Neuronal stem cell (in vitro differentiated cells): ENCODE results near the gene C1orf116.

Experiments used
- DNase-seq: peaks from one replicate; pipeline ENCODE4 v3.0.0-alpha.2; 2013; ENCODE audit warnings: low spot score
- H2AFZ ChIP-seq: one replicate; pipeline ENCODE4 v1.6.1; 2013; ENCODE audit warnings: mild to moderate bottlenecking, low read length, inconsistent platforms
- H2AK5ac ChIP-seq: 2 replicates; pipeline ENCODE4 v1.6.1; 2013; ENCODE audit warnings: low read depth, mild to moderate bottlenecking, inconsistent platforms, low read length, moderate library complexity, mixed read lengths
- H2BK120ac ChIP-seq: 2 replicates; pipeline ENCODE4 v1.6.1; 2013; ENCODE audit warnings: low read depth, mild to moderate bottlenecking, inconsistent platforms, low read length, moderate library complexity, mixed read lengths
- H2BK12ac ChIP-seq: one replicate; pipeline ENCODE4 v1.6.1; 2013; ENCODE audit warnings: low read length, inconsistent platforms
- H2BK15ac ChIP-seq: 2 replicates; pipeline ENCODE4 v1.6.1; 2013; ENCODE audit warnings: mild to moderate bottlenecking, low read length, inconsistent platforms, mixed read lengths
- H2BK5ac ChIP-seq: one replicate; pipeline ENCODE4 v1.6.1; 2013; ENCODE audit warnings: inconsistent platforms, mild to moderate bottlenecking, low read length, moderate library complexity
- H3K14ac ChIP-seq: one replicate; pipeline ENCODE4 v1.6.1; 2013; ENCODE audit warnings: low read length, inconsistent platforms
- H3K18ac ChIP-seq: 2 replicates; pipeline ENCODE4 v1.6.1; 2013; ENCODE audit warnings: low read length, inconsistent platforms
- H3K23ac ChIP-seq: 2 replicates; pipeline ENCODE4 v1.6.1; 2013; ENCODE audit warnings: low read depth, mild to moderate bottlenecking, mixed read lengths, low read length, inconsistent platforms; ENCODE audit not compliant: poor library complexity
- H3K27ac ChIP-seq: replicated peaks from 3 replicates; pipeline ENCODE4 v1.5.1; 2013; ENCODE audit warnings: low read length, inconsistent platforms
- H3K27me3 ChIP-seq, 3 experiments: 2 replicates each; pipeline ENCODE4 v1.6.1; 2013; ENCODE audit warnings: low read length in 3 of 3, mild to moderate bottlenecking in 2 of 3, inconsistent platforms in 1 of 3, low read depth in 1 of 3, mixed read lengths in 1 of 3, moderate library complexity in 1 of 3; ENCODE audit not compliant: control insufficient read depth in 3 of 3, insufficient read depth in 3 of 3
- H3K36me3 ChIP-seq, 2 donors: replicated peaks in 1 of 2; 2 replicates each; pipeline ENCODE4 v1.6.1; 2013; ENCODE audit warnings: low read length in 2 of 2; ENCODE audit not compliant: control insufficient read depth in 2 of 2, insufficient read depth in 2 of 2
- H3K4ac ChIP-seq: 2 replicates; pipeline ENCODE4 v1.6.1; 2013; ENCODE audit warnings: inconsistent platforms, mild to moderate bottlenecking, low read length, moderate library complexity
- H3K4me1 ChIP-seq, 2 donors: 1 replicate in 1 of 2; 2 replicates in 1 of 2; pipeline ENCODE4 v1.6.1; 2013; ENCODE audit warnings: low read length in 2 of 2, low read depth in 1 of 2; ENCODE audit not compliant: control insufficient read depth in 2 of 2, insufficient read depth in 1 of 2
- H3K4me2 ChIP-seq: one replicate; pipeline ENCODE4 v1.6.1; 2013; ENCODE audit warnings: mild to moderate bottlenecking, low read length, inconsistent platforms; ENCODE audit not compliant: insufficient read depth, poor library complexity, severe bottlenecking
- H3K4me3 ChIP-seq, 2 donors: 2 replicates each; pipeline ENCODE4 v1.5.1; 2013; ENCODE audit warnings: low read length in 2 of 2, mild to moderate bottlenecking in 2 of 2, inconsistent platforms in 1 of 2, moderate library complexity in 1 of 2
- H3K79me1 ChIP-seq: one replicate; pipeline ENCODE4 v1.6.1; 2013; ENCODE audit warnings: low read depth, mild to moderate bottlenecking, inconsistent platforms, low read length, moderate library complexity
- H3K9ac ChIP-seq: one replicate; pipeline ENCODE4 v1.6.1; 2013; ENCODE audit warnings: mild to moderate bottlenecking, low read depth, low read length, inconsistent platforms; ENCODE audit not compliant: poor library complexity
- H3K9me3 ChIP-seq, 2 donors: replicated peaks in 1 of 2; 2 replicates each; pipeline versions ENCODE3 to v1.6.1; 2013; ENCODE audit warnings: low read length in 2 of 2, mild to moderate bottlenecking in 2 of 2, inconsistent platforms in 1 of 2, low read depth in 1 of 2, mixed read lengths in 1 of 2, moderate library complexity in 1 of 2; ENCODE audit not compliant: control insufficient read depth in 2 of 2, insufficient read depth in 1 of 2
- H4K8ac ChIP-seq: one replicate; pipeline ENCODE4 v1.6.1; 2013; ENCODE audit warnings: low read depth, mild to moderate bottlenecking, inconsistent platforms, low read length, moderate library complexity
- H4K91ac ChIP-seq: one replicate; pipeline ENCODE4 v1.6.1; 2013; ENCODE audit warnings: low read length, low read depth, mild to moderate bottlenecking, inconsistent platforms; ENCODE audit not compliant: poor library complexity
- WGBS, 2 donors: extraction: QIAGEN DNeasy Blood & Tissue Kit; methylation state at CpG; one replicate each; pipeline ENCODE4 v1.1.7; 2013; ENCODE audit warnings: missing lambda C conversion rate in 2 of 2, mixed read lengths in 1 of 2; ENCODE audit not compliant: insufficient read length in 2 of 2, insufficient replicate concordance in 1 of 2; ENCODE audit errors: extremely low coverage in 2 of 2; 5-methylcytosine and 5-hydroxymethylcytosine counted together

C1orf116 gene

GRCh38 chr1:207049054-207049453 lies 16.5 kb upstream of the C1orf116 start:
- Histone ChIP-seq H2BK15ac (no peak overlapping the region), H4K8ac (no peak overlapping the region), H3K27me3 (peaks cover 0 to 3% (median 0%) of the 10 kb centered on the region in 3 experiments), H3K36me3 (peaks cover 11 to 46% of the 10 kb centered on the region in 2 donors), H2BK120ac (no peak overlapping the region), H3K4me3 (no peak overlapping the region), H3K9me3 (no peaks in the 10 kb centered on the region), H3K79me1 (peaks cover 2% of the 10 kb centered on the region), H2AFZ (no peak overlapping the region), H2AK5ac (no peak overlapping the region), H3K4me2 (no peak overlapping the region), H4K91ac (no peak overlapping the region), H3K27ac (no peak overlapping the region), H2BK12ac (no peak overlapping the region), H3K4me1 (peaks cover 3 to 6% of the 10 kb centered on the region in 2 donors), H3K14ac (no peak overlapping the region), H3K18ac (no peak overlapping the region), H2BK5ac (no peak overlapping the region), H3K23ac (no peak overlapping the region), H3K4ac (no peak overlapping the region), H3K9ac (no peak overlapping the region)
- DNase-seq = no peak
- WGBS, 2 donors = no CpG with 5 or more reads among the region's 4 CpGs

- Histone ChIP-seq H3K27ac (no peak overlapping the region), H2BK120ac (no peak overlapping the region), H3K23ac (no peak overlapping the region), H2AFZ (no peak overlapping the region), H3K9ac (no peak overlapping the region), H4K91ac (no peak overlapping the region), H2BK15ac (no peak overlapping the region), H3K14ac (no peak overlapping the region), H2BK12ac (no peak overlapping the region), H3K36me3 (peaks cover 11 to 52% of the 10 kb centered on the region in 2 donors), H2AK5ac (no peak overlapping the region), H3K4me1 (peaks cover 3 to 6% of the 10 kb centered on the region in 2 donors), H2BK5ac (no peak overlapping the region), H3K79me1 (peaks cover 2% of the 10 kb centered on the region), H3K4me2 (no peak overlapping the region), H3K4me3 (no peak overlapping the region), H4K8ac (no peak overlapping the region), H3K18ac (no peak overlapping the region), H3K9me3 (no peaks in the 10 kb centered on the region), H3K4ac (no peak overlapping the region), H3K27me3 (no peaks in the 10 kb centered on the region)
- DNase-seq = no peak
- no CpG with 5 or more reads among the region's 6 CpGs for whole genome bisulfite sequencing, 2 donors
Observed at GRCh38 chr1:207048041-207048440, 15.5 kb upstream of the C1orf116 start.

- no peak overlapping the region for H4K8ac ChIP-seq
- H3K4me3 ChIP-seq = no peak overlapping the region
- H2AK5ac ChIP-seq = no peak overlapping the region
- no CpG with 5 or more reads among the region's 1 CpG for WGBS, 2 donors
- no peak overlapping the region for H3K4me2 ChIP-seq
- no peak overlapping the region for H3K23ac ChIP-seq
- H3K9me3 ChIP-seq = no peaks in the 10 kb centered on the region
- H3K18ac ChIP-seq = no peak overlapping the region
- H4K91ac ChIP-seq = no peak overlapping the region
- H3K27me3 ChIP-seq = no peaks in the 10 kb centered on the region
- no peak overlapping the region for H2BK5ac ChIP-seq
- H2AFZ ChIP-seq = no peak overlapping the region
- peaks cover 11 to 54% of the 10 kb centered on the region in 2 donors for H3K36me3 ChIP-seq
- no peak overlapping the region for H3K27ac ChIP-seq
- H2BK120ac ChIP-seq = no peak overlapping the region
- peaks cover 3 to 6% of the 10 kb centered on the region in 2 donors for H3K4me1 ChIP-seq
- H3K4ac ChIP-seq = no peak overlapping the region
- H3K9ac ChIP-seq = no peak overlapping the region
- H2BK15ac ChIP-seq = no peak overlapping the region
- H3K79me1 ChIP-seq = peaks cover 2% of the 10 kb centered on the region
- DNase-seq = no peak
- H2BK12ac ChIP-seq = no peak overlapping the region
- H3K14ac ChIP-seq = no peak overlapping the region
Observed at GRCh38 chr1:207047505-207047904, 14.9 kb upstream of the C1orf116 start.

DNA sequence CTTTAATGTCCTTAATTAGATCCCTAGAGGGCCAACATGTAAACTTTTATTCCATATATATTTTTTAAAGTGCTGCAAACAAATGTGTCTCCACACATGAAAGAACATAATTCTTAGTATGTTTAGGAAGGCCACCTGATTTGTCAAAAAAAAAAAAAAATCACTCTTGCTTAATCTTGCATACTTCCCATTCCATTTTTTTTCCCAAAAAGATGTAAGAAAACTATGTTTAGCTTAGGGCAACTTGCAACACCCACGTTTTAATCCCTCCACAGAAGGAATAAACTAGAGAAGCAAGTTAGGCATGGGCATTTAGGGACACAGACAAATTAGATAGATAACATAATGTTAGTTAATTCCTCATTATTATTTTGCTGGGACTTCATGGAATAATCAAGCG lies 12.9 kb upstream of the C1orf116 start:
- Histone ChIP-seq H2AK5ac (no peak overlapping the region), H3K23ac (no peak overlapping the region)
- WGBS, 2 donors = no CpG with 5 or more reads among the region's 2 CpGs

More for the DNA sequence above, 12.9 kb upstream of the C1orf116 start:
- no peak overlapping the region for H3K4me3 ChIP-seq
- no peaks in the 10 kb centered on the region for H3K9me3 ChIP-seq
- no peak overlapping the region for H2BK15ac ChIP-seq
- H3K4me1 ChIP-seq = no peaks in the 10 kb centered on the region
- H2AFZ ChIP-seq = no peak overlapping the region
- no peak overlapping the region for H3K14ac ChIP-seq
- H4K91ac ChIP-seq = no peak overlapping the region
- H3K79me1 ChIP-seq = peaks cover 2% of the 10 kb centered on the region
- no peak overlapping the region for H3K9ac ChIP-seq
- H3K18ac ChIP-seq = no peak overlapping the region
- no peak overlapping the region for H2BK5ac ChIP-seq
- no peak overlapping the region for H2BK12ac ChIP-seq
- H3K4me2 ChIP-seq = no peak overlapping the region
- peaks cover 11 to 54% of the 10 kb centered on the region in 2 donors for H3K36me3 ChIP-seq
- no peak overlapping the region for H3K4ac ChIP-seq
- H4K8ac ChIP-seq = no peak overlapping the region
- DNase-seq = no peak
- H3K27ac ChIP-seq = no peak overlapping the region
- no peak overlapping the region for H2BK120ac ChIP-seq
- no peaks in the 10 kb centered on the region for H3K27me3 ChIP-seq
